GM10248 (cell line): ENCODE data around the gene TSPAN18.

ENCODE experiments used
- CTCF ChIA-PET: fragments of 300-600 bp; sonication (Branson Sonifier 250); formaldehyde crosslinking; extraction: SDS; loops from one replicate; lab custom pipeline; 2021; ENCODE audit warnings: antibody characterized with exemption; lab: Yijun Ruan, JAX
- POLR2A ChIA-PET: fragments of 350-650 bp; sonication (Branson Sonifier 250); formaldehyde crosslinking; extraction: SDS; loops from one replicate; lab custom pipeline; 2020; ENCODE audit warnings: antibody characterized with exemption; lab: Yijun Ruan, JAX
- DNase-seq: peaks from one replicate; pipeline ENCODE4 v3.0.0; 2012; ENCODE audit errors: extremely low spot score
- CTCF ChIP-seq: IDR thresholded peaks from 2 replicates; pipeline ENCODE4 v1.5.1; 2012; ENCODE audit warnings: mild to moderate bottlenecking, low read depth; ENCODE audit errors: extremely low read depth, missing control alignments, control extremely low read depth

The TSPAN18 gene

GRCh38 chr11:44775985-44776446 lies 49.3 kb downstream of the TSPAN18 start:
- no peak for TF ChIP-seq CTCF
- ChIA-PET POLR2A (no interaction called here), CTCF (interaction anchor here (0.6 to 6.0 kb wide), 28 partner anchors 10 to 329 kb away, joined by 3 to 84 read pairs (median 4); no protein-coding TSS in a partner anchor)
- no peak for DNase-seq

- no peak for DNase-seq
- POLR2A ChIA-PET, result no interaction called here
- TF ChIP-seq CTCF, result no peak
- CTCF ChIA-PET, result interaction anchor here (0.9 to 6.0 kb wide), 20 partner anchors 9 to 328 kb away, joined by 3 to 84 read pairs (median 4); no protein-coding TSS in a partner anchor
These were observed 49.9 kb downstream of the TSPAN18 start for GRCh38 chr11:44776551-44777208.

GRCh38 chr11:44777209-44778194 lies 50.7 kb downstream of the TSPAN18 start:
- DNase-seq, result no peak
- ChIA-PET CTCF (interaction anchor here (1.2 to 6.0 kb wide), 10 partner anchors 8 to 328 kb away, joined by 3 to 84 read pairs (median 14); no protein-coding TSS in a partner anchor), POLR2A (no interaction called here)
- TF ChIP-seq CTCF, result no peak

- POLR2A ChIA-PET, result no interaction called here
- CTCF ChIA-PET, result interaction anchor here (0.7 to 6.0 kb wide), 3 partner anchors 15 to 222 kb away, joined by 3 to 84 read pairs (median 14); no protein-coding TSS in a partner anchor
- no peak for DNase-seq
- TF ChIP-seq CTCF, result no peak
These were observed 51.7 kb downstream of the TSPAN18 start for GRCh38 chr11:44778195-44779100.

GRCh38 chr11:44779736-44780520 lies 53.2 kb downstream of the TSPAN18 start:
- no peak for DNase-seq
- TF ChIP-seq CTCF, result no peak
- CTCF ChIA-PET, result no interaction called here
- POLR2A ChIA-PET, result no interaction called here
